Measurements from ENCODE around the gene ZNF524. TPM values are rescaled to one million over a fixed set of nuclear protein-coding genes. Genes with fewer than 3 reads are reported as not detected.
A peak's percentile ranks its signal among the peaks of the same experiment; 100 is the strongest.

The ZNF524 gene
- total RNA-seq, 2 donors from 2014 or later = 30.4 to 33.9 TPM

DNA sequence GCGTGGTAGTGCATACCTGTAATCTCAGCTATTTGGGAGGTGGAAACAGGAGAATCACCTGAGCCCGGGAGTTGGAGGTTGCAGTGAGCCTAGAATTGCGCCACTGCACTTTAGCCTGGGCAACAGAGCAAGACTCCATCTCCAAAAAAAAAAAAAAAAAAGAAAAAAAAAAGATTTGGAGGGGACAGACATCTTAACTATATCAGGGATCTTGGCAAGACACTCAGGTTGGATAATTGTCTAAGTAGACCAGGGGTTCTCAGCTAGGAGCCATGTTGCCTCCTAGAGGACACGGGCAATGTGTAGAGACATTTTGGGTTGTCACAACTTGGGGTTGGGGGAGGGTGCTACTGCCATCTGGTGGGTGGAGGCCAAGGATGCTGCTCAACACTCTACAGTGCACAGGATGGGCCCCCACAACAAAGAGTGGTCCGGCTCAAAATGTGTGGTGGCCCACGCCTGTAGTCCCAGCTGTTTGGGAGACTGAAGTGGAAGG is 38.8 kb downstream of the ZNF524 start:
- no peak overlapping the region for H3K27ac ChIP-seq
- H3K9me3 ChIP-seq = no peaks in the 10 kb centered on the region
- H3K27me3 ChIP-seq = no peaks in the 10 kb centered on the region
- H3K4me3 ChIP-seq = no peak overlapping the region
- DNase-seq = no peak
- intact Hi-C loops (cut with DNase I) = no loop called here
- H3K9ac ChIP-seq (ENCODE audit: low read depth in 2 of 2, low read length in 2 of 2) = no peak overlapping the region
- no peaks in the 10 kb centered on the region for H3K36me3 ChIP-seq
- peaks cover 33% of the 10 kb centered on the region for H3K4me1 ChIP-seq
- TF ChIP-seq, protein P1, sequence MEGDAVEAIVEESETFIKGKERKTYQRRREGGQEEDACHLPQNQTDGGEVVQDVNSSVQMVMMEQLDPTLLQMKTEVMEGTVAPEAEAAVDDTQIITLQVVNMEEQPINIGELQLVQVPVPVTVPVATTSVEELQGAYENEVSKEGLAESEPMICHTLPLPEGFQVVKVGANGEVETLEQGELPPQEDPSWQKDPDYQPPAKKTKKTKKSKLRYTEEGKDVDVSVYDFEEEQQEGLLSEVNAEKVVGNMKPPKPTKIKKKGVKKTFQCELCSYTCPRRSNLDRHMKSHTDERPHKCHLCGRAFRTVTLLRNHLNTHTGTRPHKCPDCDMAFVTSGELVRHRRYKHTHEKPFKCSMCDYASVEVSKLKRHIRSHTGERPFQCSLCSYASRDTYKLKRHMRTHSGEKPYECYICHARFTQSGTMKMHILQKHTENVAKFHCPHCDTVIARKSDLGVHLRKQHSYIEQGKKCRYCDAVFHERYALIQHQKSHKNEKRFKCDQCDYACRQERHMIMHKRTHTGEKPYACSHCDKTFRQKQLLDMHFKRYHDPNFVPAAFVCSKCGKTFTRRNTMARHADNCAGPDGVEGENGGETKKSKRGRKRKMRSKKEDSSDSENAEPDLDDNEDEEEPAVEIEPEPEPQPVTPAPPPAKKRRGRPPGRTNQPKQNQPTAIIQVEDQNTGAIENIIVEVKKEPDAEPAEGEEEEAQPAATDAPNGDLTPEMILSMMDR (IDR thresholded peaks at IDR 0.05) = no peak

DNA sequence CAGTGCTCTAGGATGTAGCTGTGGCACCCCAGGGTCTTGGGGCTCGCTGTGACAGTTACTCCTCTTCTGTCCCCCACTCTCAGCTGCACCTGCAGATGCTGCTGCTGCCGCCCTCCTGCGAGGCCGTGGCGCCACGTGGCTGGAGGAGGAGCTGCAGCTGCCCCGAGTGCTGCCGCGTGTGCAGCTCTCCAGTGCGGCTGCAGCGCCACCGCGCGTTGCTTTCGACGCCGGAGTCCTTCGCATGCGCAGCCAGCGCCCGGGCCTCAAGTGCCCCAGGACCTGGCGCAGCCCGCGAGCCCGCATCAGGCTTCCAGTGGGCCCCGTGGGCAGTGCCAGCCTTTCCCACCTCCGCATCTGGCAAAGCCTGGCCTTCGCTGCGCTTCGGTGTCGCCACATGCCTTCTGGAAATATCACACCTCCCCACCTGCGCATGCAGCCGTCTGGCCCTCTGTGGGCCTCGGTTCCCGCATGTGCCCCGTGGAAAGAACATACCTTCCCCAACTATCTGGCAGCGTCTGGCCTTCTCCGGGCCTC is 40.0 kb downstream of the ZNF524 start:
- Histone ChIP-seq H3K9ac (ENCODE audit: low read depth in 2 of 2, low read length in 2 of 2) (peak overlapping the region; percentile 66 to 74), H3K36me3 (no peaks in the 10 kb centered on the region), H3K27me3 (no peaks in the 10 kb centered on the region), H3K9me3 (no peaks in the 10 kb centered on the region), H3K27ac (peak overlapping the region; percentile 82), H3K4me3 (peak overlapping the region; percentile 81), H3K4me1 (peaks cover 41% of the 10 kb centered on the region)
- peak; percentile 60 for DNase-seq
- TF ChIP-seq, protein P1 (IDR thresholded peaks at IDR 0.05) = no peak
- intact Hi-C loops (cut with DNase I) = no loop called here

DNA sequence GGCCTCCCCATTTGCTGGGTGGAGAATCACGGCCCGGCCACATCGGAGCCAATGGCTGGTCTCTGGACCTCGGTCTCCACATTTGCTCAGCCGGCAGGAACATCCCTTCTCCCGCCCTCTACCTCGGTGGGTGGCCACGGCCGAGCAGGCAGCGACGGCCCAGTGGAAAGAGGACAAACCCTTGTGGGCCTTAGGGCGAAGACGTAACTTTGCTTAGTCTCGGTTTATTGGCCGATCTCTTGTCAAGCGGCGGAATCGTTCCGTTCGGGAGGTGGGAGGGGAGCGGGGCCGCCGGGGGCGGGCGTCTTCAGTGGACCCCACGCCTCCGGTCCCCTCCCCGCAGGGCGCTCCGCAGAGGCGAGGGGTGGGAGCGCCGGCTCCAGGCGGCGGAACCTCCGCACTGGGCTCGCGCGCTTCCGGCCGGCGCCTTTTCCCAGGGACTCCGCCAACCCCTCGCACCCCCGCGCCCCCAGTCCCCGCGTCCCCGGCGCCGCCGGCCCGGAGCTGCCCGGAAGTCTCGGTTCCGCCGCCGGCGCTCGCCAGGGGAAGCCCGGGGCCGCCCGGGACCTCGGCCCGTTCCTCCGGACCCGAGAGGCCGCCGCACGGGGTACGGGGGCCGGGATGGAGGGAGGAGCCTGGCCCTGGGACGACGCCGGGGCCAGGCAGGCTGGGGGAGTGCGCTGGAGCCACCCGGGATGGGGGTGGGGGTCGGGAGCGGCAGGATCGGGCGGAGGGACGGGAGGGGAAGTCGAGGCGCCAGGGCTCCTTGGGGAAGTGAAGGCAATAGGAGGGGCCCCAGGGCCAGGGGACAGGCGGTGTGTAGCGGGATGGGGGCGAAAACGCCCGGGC is 40.7 kb downstream of the ZNF524 start, which contains the start of gene ZNF580:
ZNF580 (plus strand) TSS at position 426 of the 849 bp plus-strand sequence. CDS start 1,507 bp downstream, outside the sequence.
- Histone ChIP-seq H3K4me1 (peaks cover 37% of the 10 kb centered on the region), H3K4me3 (peak within 1 kb of the TSS; percentile 81)
- intact Hi-C loops (cut with DNase I) = no loop called here

DNA sequence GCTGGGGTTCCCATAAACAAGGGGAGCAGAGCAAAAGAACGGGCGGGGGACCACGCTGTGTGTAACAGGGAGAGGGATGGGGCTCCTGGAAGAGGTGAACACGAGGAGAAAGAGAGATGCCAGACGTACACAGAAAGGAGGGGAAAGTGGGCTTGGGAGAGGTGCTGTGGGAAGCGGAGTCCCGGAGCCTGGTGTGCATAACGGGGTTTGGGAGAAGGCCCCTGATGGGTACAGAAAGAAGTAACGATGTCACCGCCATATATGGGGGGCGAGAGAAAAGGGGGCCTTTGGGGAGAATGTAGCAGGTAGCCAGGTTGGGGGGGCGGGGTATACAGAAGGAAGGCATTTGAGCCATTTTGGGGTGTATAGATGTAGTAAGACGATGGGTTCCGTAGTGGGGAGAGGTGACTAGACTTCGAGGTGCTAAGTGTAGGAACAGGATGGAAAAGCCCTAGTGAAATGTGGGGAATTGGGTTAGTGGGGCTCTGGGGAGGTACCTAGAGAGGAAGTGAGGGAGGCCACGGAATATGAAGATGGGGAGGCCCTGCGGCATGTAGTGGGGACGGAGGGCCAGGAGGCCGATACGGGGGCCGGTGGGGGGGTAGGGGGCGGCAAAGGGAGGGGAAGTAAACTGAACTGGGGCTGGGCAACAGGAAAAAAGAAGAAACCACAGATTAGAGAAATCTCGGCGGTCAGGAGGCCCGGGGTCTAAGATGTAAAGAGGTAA is 41.5 kb downstream of the ZNF524 start:
- DNase-seq = no peak
- peaks cover 30% of the 10 kb centered on the region for H3K4me1 ChIP-seq
- no peaks in the 10 kb centered on the region for H3K9me3 ChIP-seq
- intact Hi-C loops (cut with DNase I) = no loop called here
- H3K36me3 ChIP-seq = no peaks in the 10 kb centered on the region
- H3K9ac ChIP-seq (ENCODE audit: low read depth in 2 of 2, low read length in 2 of 2) = peak overlapping the region; percentile 66 to 86
- H3K27me3 ChIP-seq = no peaks in the 10 kb centered on the region
- peak overlapping the region; percentile 81 for H3K4me3 ChIP-seq
- TF ChIP-seq, protein P1 (IDR thresholded peaks at IDR 0.05) = no peak
- peak overlapping the region; percentile 82 for H3K27ac ChIP-seq

More for the DNA sequence above, 40.7 kb downstream of the ZNF524 start, which contains the start of gene ZNF580:
- H3K27me3 ChIP-seq = no peaks in the 10 kb centered on the region
- H3K9ac ChIP-seq (ENCODE audit: low read depth in 2 of 2, low read length in 2 of 2) = peak within 1 kb of the TSS; percentile 66 to 86
- DNase-seq = peak; percentile 58
- H3K27ac ChIP-seq = peak within 1 kb of the TSS; percentile 82
- no peaks in the 10 kb centered on the region for H3K9me3 ChIP-seq
- TF ChIP-seq, protein P1 (IDR thresholded peaks at IDR 0.05) = no peak
- H3K36me3 ChIP-seq = no peaks in the 10 kb centered on the region

All from colonic mucosa (tissue), 4 donors.